Stimulated activated CD4-positive, alpha-beta T cell treated with anti-CD3 and anti-CD28 coated beads, Interleukin-1b, Interleukin-23, amount 100 ng/mL, for 1 hour (primary cell): Measurements from ENCODE around the gene TLDC2.
A peak's percentile ranks its signal among the peaks of the same experiment; 100 is the strongest.
"Not testable (repeated sequence)": the region's sequence is repeated elsewhere in the genome, so short reads cannot be mapped to it uniquely, and the experiment has no call there.

Source experiments
- DNase-seq, 2 donors: peaks; one replicate each; pipeline ENCODE4 v3.0.0-alpha.2; 2020; ENCODE audit warnings: low read depth in 2 of 2

Gene TLDC2

GRCh38 chr20:36875702-36876472 is at the start of gene TLDC2:
Gene TLDC2 (plus strand): TSS chr20:36876138. CDS start chr20:36876175, 37 bp downstream.
- DNase-seq = no peak

GRCh38 chr20:36826554-36827244 is 49.2 kb upstream of the TLDC2 start:
- no peak for DNase-seq

- DNase-seq = no peak
These were observed 48.2 kb upstream of the TLDC2 start for GRCh38 chr20:36827541-36828279.

GRCh38 chr20:36830791-36831691 is 44.9 kb upstream of the TLDC2 start:
- no peak for DNase-seq

- no peak for DNase-seq
These were observed 43.1 kb upstream of the TLDC2 start for GRCh38 chr20:36832791-36833190.

GRCh38 chr20:36833275-36834020 is 42.5 kb upstream of the TLDC2 start:
- no peak for DNase-seq

- no peak for DNase-seq
These were observed 40.9 kb upstream of the TLDC2 start for GRCh38 chr20:36835025-36835424.

GRCh38 chr20:36835453-36836198 is 40.3 kb upstream of the TLDC2 start:
- peak; percentile 56 to 58 for DNase-seq

- DNase-seq = no peak
These were observed 39.2 kb upstream of the TLDC2 start for GRCh38 chr20:36836591-36837269.

- not testable (repeated sequence) for DNase-seq
These were observed 37.6 kb upstream of the TLDC2 start for GRCh38 chr20:36838376-36838775.

- no peak for DNase-seq
These were observed 36.8 kb upstream of the TLDC2 start for GRCh38 chr20:36839150-36839549.

- not testable (repeated sequence) for DNase-seq
These were observed 34.9 kb upstream of the TLDC2 start for GRCh38 chr20:36841030-36841429.

- no peak for DNase-seq
These were observed 30.5 kb upstream of the TLDC2 start for GRCh38 chr20:36845288-36845971.

- DNase-seq = no peak
These were observed 28.8 kb upstream of the TLDC2 start for GRCh38 chr20:36847009-36847709.

- no peak for DNase-seq
These were observed 28.3 kb upstream of the TLDC2 start for GRCh38 chr20:36847710-36848040.

GRCh38 chr20:36848078-36848660 is 27.8 kb upstream of the TLDC2 start:
- DNase-seq = no peak

GRCh38 chr20:36848677-36849076 is 27.3 kb upstream of the TLDC2 start:
- no peak for DNase-seq
